HG03565 (cell line): ENCODE results near the gene MEA1.
A peak's percentile ranks its signal among the peaks of the same experiment; 100 is the strongest.

ENCODE experiments used
- ATAC-seq: cut with Tn5 transposase; IDR thresholded peaks from one replicate; pipeline ENCODE4 v1.9.1; 2021; ENCODE audit warnings: mild to moderate bottlenecking, moderate library complexity; ENCODE audit not compliant: unreplicated experiment

MEA1 gene

GRCh38 chr6:43040542-43041257 is 27.0 kb upstream of the MEA1 start:
- no peak for ATAC-seq

- no peak for ATAC-seq
Observed at GRCh38 chr6:43038727-43039126, 25.0 kb upstream of the MEA1 start.

GRCh38 chr6:43037706-43038105 is 24.0 kb upstream of the MEA1 start:
- ATAC-seq = no peak

DNA sequence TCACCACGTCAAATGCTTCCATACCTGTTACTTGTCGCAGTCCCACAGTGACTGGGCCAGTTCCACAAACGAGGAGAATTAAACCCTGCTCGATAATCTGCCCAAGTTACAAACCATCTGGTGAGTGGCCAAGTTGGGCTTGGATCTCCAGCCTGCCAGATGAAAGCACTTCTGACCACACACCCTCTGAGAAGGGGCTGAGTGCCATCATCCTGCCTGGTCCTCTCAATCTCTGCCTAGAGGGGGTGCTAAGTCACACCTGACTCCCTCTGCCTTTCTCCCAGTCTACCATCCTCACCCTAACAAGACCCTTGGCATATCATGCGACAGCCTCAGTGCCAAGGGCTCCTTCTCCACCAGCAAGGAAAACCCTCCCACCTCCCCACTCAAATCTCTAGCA is 23.5 kb upstream of the MEA1 start:
- no peak for ATAC-seq

- ATAC-seq = no peak
Observed at GRCh38 chr6:43036712-43037111, 23.0 kb upstream of the MEA1 start.

- no peak for ATAC-seq
Observed at GRCh38 chr6:43035495-43036194, 21.9 kb upstream of the MEA1 start.

DNA sequence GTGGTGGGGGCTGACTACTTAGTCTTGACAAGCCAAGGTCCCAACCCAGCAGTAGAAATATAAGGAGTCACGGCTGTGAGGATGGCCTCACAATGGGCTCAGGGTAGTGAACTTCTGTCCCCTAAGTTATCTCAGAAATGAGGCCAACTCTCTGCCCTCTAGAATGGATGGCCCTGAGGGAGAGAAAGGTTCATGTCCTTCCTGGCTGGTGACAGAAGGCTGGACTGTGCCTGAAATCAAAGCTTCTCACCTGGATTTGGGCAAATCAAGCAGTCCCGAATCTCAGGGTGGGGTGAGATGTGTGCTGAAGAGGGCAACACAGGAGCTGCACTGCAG is 20.4 kb upstream of the MEA1 start:
- ATAC-seq = no peak

DNA sequence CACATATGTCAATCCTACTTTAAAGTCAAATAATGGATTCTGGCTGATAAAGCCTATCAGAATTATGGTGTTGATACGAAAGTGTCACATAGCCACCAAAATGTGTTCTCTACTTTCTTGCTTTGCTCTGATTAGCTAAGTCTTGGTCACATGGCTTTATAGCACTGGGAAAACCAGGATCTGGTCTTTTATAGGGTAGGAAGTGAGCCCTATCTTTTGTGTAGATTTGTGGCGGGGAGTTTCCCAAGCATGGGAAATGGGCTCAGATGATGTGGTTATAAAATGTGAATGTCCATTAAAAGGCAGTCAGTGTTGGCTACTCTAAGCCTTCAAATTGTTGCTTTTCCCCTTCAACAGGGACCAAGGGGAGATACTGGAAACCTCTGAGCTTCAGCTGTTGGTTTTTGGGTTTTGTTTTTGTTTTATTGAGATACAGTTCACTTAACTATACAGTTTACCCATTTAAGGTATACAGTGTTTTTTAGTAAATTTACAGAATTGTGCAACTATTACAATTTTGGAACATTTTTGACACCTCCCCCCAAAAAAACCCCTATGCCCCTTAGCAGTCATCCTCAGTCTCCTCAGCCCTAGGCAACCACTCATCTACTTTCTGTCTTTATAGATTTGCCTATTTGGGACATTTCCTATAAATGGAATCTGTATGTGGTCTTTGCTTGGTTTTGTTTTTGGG is 19.9 kb upstream of the MEA1 start:
- ATAC-seq = no peak

- ATAC-seq = no peak
Observed at GRCh38 chr6:43032326-43032725, 18.6 kb upstream of the MEA1 start.

DNA sequence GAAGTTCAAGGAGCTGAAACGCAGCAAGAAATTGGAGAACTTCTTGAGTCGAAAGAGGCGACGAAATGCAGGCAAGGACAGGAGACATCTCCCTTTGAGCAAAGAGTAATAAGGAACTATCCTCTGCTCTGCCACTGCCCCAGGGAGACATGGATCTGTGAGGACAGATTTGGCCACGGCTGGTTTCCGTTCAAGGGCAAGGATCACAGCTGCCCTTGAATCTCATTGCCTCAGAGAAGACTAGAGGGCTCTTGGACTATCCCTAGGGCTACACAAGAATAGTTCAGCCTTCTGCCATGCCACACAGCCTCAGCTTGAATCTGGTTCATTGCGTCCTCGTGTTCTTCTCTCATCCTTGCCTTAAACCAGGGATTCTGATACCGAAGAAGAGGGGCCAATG is 15.4 kb upstream of the MEA1 start:
- no peak for ATAC-seq

DNA sequence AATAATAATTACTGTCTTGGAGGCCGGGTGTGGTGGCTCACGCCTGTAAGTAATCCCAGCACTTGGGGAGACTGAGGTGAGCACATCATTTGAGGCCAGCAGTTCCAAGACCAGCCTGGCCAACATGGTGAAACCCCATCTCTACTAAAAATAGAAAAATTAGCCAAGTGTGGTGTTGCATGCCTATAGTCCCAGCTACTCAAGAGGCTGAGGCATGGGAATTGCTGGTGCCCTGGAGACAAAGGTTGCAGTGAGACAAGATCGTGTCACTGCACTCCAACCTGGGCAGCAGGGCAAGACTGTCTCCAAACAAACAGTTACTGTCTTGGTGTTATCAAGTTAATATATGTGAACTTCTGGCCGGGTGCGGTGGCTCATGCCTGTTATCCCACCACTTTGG is 12.6 kb upstream of the MEA1 start:
- ATAC-seq = no peak

DNA sequence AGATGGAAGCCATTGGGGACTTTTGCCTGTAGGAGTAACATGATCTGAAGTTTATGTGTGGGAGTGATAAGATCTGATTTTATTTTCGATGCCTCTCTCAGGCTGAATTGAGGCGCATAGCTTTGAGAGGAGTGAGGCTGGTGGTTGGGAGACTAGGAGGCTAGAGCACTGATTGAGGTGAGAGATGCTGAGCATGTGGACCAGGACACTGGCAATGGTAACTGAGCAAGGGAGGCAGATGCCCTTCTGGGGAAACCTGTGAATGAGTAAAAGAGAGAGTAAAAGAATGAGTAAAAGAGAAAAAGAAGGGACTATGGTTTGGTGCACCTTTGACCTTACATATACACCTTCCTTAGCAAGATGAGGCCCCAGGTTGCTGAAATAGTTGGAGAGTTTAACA is 10.7 kb upstream of the MEA1 start:
- ATAC-seq = no peak

DNA sequence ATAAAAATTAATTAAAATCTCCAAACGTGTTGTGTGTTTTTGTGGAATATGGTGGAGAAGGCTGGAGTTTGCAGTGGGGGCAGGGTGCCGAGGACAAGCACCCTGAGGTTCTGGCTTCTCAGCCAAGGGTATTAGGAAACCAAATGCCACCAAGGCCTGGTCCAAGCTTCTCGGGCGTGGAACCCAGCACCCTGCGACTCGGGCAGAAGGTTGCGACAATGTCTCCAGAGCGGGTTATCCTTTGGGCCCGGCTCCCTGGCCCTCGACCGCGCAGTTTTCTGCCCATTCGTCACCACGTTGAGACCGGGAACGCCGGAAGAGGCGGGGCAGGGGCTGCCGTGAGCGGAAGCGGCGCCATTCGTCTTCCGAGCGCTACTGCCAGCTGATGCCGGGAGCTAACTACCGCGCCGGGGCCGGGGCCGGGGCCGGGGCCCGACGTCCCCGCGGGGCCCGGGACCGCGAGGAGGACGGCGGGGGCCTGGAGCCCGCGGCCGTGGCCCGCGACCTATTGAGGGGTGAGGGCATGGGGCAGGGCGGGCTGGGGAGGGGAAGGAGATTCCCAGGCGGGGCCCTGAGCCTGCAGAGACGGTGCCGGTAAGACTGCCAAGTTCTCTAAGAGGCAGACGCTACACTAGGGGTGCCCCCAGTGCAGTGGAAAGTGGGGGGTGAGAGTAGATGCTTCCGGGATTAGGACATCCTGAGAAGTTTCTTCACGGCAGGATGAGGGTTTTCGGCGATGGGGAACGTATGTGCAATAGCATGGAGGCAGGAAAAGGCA is 7.7 kb upstream of the MEA1 start, which contains the start of gene RRP36:
RRP36 (plus strand) TSS at position 354 of the 778 bp plus-strand sequence; CDS start at position 386, 32 bp downstream.
- peak; percentile 77 for ATAC-seq

DNA sequence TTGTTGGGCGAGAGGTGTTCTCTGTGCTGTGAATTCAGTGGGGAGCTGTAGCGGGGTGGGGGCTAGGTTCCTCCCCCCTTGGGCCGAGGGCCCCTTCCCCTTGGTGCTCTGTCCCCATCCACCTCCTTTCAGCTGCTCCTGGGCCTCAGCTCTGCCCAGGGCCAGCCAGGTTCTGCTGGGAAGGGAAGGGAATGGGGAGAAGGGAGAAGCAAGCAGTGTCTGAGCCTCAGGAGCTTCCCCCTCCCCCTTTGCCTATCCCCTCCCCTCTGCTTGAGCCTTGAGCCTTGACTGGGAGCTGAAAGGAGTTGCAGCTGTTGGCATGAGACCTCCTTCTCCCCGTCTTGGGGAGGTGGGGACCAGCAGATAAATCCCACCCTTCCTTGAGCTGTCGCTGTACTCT is 7.1 kb upstream of the MEA1 start:
- ATAC-seq = no peak

DNA sequence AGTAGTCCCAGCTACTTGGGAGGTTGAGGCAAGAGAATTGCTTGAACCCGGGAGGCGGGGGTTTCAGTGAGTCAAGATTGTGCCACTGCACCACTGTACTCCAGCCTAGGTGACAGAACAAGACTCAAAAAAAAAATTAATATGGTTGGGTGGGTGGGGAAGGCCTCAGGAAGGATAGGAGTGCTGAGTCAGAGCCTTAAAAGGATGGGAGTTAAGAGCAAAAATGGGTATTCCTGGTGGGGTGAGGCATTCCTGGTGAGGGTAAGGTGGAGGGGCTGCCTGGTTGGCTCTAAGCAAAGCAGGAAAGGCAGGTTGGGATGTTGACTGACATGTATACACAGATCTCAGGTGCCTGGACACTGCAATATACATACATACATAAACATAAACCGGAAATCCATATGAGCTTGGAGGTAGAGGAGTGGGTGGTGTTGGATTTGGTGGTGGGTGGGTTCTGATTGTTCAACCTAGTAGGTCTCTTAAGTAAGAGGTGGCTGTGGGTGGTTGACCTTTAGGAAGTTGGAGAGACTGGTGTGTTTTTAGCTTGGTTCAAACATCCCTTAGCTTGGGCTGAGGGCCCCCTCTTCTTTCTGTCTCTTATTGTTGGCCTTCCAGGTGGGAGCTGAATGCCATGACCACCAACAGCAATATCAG is 6.4 kb upstream of the MEA1 start:
- ATAC-seq = no peak

DNA sequence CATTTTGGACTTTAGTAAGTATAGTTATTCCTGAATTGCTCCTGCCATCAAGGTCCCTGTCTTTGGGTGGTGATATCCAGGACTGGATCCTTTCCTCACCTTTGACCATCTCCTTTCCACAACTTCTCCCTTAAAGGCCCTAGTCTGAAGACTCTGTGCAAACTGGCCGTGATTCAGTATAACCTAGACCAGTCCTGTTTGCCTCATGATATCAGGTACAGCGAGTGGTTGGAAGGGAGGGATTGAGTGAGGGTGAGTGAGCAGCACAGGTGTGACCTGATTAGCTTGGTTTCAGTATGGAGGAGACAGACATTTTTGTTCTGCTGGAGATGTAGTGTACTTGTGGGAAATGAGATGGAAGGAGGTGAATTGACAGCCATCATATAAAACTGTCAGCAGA is 5.4 kb upstream of the MEA1 start:
- ATAC-seq = no peak

DNA sequence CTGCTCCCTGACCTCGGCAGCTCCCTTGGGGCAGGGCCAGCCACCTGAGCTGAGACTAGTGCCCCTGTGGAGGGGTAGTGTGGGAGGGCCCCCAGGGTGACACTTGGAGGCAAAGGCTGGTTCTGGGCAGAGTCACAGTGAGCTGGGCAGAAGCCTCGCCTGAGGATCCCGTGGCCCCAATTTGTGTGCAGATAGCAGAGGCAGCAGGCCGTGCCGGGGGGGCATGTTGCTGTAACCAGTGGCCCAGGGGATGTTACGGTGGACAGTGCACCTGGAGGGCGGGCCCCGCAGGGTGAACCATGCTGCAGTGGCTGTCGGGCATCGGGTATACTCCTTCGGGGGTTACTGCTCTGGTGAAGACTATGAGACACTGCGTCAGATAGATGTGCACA is 3.2 kb upstream of the MEA1 start:
- no peak for ATAC-seq

DNA sequence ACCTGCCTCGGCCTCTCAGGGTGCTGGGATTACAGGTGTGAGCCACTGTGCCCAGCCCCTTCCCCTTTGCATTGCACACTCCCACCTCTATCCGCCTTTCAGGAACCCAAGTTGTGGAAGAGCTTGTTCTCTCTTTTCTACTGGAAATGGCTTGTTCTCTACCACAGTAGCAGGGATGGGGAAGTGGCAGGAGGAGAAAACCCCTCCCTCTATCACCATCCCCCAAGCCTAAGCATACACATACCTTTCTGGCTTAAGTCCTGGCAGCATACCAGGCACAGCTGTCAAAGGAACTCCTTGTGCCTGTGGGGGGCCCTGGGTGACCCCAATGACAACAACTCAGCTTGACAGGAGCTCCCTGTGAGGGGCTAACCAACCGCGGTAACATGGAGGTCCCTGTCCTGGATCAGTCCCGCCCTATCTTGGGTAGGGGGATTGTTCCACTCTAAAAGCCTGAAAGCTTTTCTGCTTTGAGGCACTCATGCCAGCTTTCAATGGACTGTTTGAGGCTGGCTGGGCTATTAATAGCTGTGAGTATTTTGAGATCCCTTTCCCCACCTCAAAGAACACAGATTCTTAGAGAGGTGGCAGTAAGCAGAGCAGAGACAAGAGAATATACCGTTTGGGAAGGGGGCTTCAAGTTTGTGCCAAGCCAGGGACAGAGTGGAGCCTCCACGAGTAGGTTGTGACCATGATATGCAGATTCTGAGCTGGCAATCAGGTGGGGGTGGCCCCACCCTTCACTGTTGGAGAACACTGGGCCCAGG is 2.6 kb upstream of the MEA1 start:
- ATAC-seq = no peak

GRCh38 chr6:43014434-43014909 is 726 bp upstream of the MEA1 start:
- no peak for ATAC-seq
